A549 (cell line): ENCODE results near the gene PBX2. TPM values are rescaled to one million over a fixed set of nuclear protein-coding genes. Genes with fewer than 3 reads are reported as not detected.

ENCODE experiments used
- ATAC-seq, 2 experiments: fragments of 200-7000 bp in 1 of 2; fragments of >200 bp in 1 of 2; cut with Nextera tagmentation in 1 of 2; cut with Tn5 transposase in 1 of 2; 3 replicates each; pipeline versions ENCODE4 v1.8.0 to v1.9.1; 2018 to 2020; ENCODE audit warnings: mild to moderate bottlenecking in 1 of 2, moderate library complexity in 1 of 2
- CTCF ChIA-PET: fragments of 300-600 bp; sonication (Branson Sonifier 250); formaldehyde crosslinking; extraction: SDS; loops from one replicate; lab custom pipeline; 2021; ENCODE audit warnings: antibody characterized with exemption, inconsistent platforms; lab: Yijun Ruan, JAX
- POLR2A ChIA-PET: fragments of 350-600 bp; formaldehyde crosslinking; extraction: SDS; loops from one replicate; lab custom pipeline; 2021; ENCODE audit warnings: antibody characterized with exemption, inconsistent platforms; lab: Yijun Ruan, JAX
- DNase-seq, 2 experiments: peaks; one replicate each; pipeline versions ENCODE4 v3.0.0 to v3.0.0-alpha.2; 2011 to 2016; ENCODE audit warnings: low read depth in 1 of 2, low spot score in 1 of 2
- FAIRE-seq: peaks from 2 replicates; lab custom pipeline; 2011; peaks lifted over from hg19 to GRCh38; lab: Jason Lieb, UNC
- H3K27ac ChIP-seq, 2 experiments: fragments of >200 bp; sonication (Bioruptor Twin); formaldehyde crosslinking; 3 replicates each; pipeline ENCODE4 v1.5.1; 2016 to 2017
- H3K4me1 ChIP-seq: fragments of >200 bp; sonication (Bioruptor Twin); formaldehyde crosslinking; 3 replicates; pipeline ENCODE4 v1.6.1; 2016
- H3K4me2 ChIP-seq: fragments of >200 bp; sonication (Bioruptor Twin); formaldehyde crosslinking; 3 replicates; pipeline ENCODE4 v1.6.1; 2016
- H3K4me3 ChIP-seq: fragments of >200 bp; sonication (Bioruptor Twin); formaldehyde crosslinking; 3 replicates; pipeline ENCODE4 v1.5.1; 2016
- H3K9me3 ChIP-seq: fragments of >200 bp; sonication (Bioruptor Twin); formaldehyde crosslinking; 3 replicates; pipeline ENCODE4 v1.6.1; 2016
- CEBPB ChIP-seq, 2 experiments: fragments of >200 bp in 1 of 2; sonication (Bioruptor Twin) in 1 of 2; formaldehyde crosslinking in 1 of 2; IDR thresholded peaks; 2 replicates each; pipeline ENCODE4 v1.6.1; 2012 to 2016
- CHD4 ChIP-seq: fragments of 200-600 bp; sonication (generic); IDR thresholded peaks from 2 replicates; pipeline ENCODE4 v1.6.1; 2016; ENCODE audit warnings: antibody characterized with exemption, mild to moderate bottlenecking, borderline replicate concordance
- ESRRA ChIP-seq: fragments of 150-350 bp; IDR thresholded peaks from 2 replicates; pipeline ENCODE4 v1.6.1; 2014; ENCODE audit warnings: mild to moderate bottlenecking, low read length, borderline replicate concordance
- JUN ChIP-seq, 2 experiments: fragments of >200 bp; sonication (Bioruptor Twin); formaldehyde crosslinking; IDR thresholded peaks; 2 replicates in 1 of 2; 3 replicates in 1 of 2; pipeline ENCODE4 v1.6.1; 2016 to 2017
- JUNB ChIP-seq: fragments of >200 bp; sonication (Bioruptor Twin); formaldehyde crosslinking; IDR thresholded peaks from 2 replicates; pipeline ENCODE4 v1.6.1; 2016
- KDM1A ChIP-seq: fragments of 200-600 bp; sonication (generic); IDR thresholded peaks from 2 replicates; pipeline ENCODE4 v1.6.1; 2016; ENCODE audit warnings: low read depth, mild to moderate bottlenecking
- MAZ ChIP-seq: fragments of 150-350 bp; IDR thresholded peaks from 2 replicates; pipeline ENCODE4 v1.6.1; 2014; ENCODE audit warnings: antibody characterized with exemption, low read depth, low read length, borderline replicate concordance
- PHF8 ChIP-seq: fragments of 200-600 bp; sonication (generic); IDR thresholded peaks from 2 replicates; pipeline ENCODE4 v1.6.1; 2016; ENCODE audit warnings: low read depth, mild to moderate bottlenecking, antibody characterized with exemption, moderate library complexity, borderline replicate concordance
- POLR2A ChIP-seq: IDR thresholded peaks from 2 replicates; pipeline ENCODE4 v1.6.1; 2012; ENCODE audit warnings: mild to moderate bottlenecking, low read length
- TFCP2L1 ChIP-seq: fragments of 250-450 bp; sonication (Bioruptor Pico); IDR thresholded peaks from 2 replicates; pipeline ENCODE4 v1.5.0; 2021; ENCODE audit warnings: mild to moderate bottlenecking
- whole genome bisulfite sequencing: methylation state at CpG from one replicate; pipeline ENCODE4 v1.1.6; 2017; ENCODE audit errors: missing lambda C conversion rate; 5-methylcytosine and 5-hydroxymethylcytosine counted together
- polyA plus RNA-seq, 4 experiments: library from polyadenylated mRNA; depleted of rRNA in 3 of 4; stranded (reverse); fragments of >200 nt; fragmentation: RNase III in 1 of 4; extraction: RNeasy Plus Mini Kit Qiagen cat#74134 plus additional on column Dnase treatment in 1 of 4; gene quantifications; 2 replicates in 3 of 4; 3 replicates in 1 of 4; pipeline ENCODE4 v1.2.3, GENCODE V29; 2011 to 2017
- TF ChIP-seq, protein P1 (sequence below): fragments of >200 bp; sonication (Bioruptor Twin); formaldehyde crosslinking; IDR thresholded peaks from 3 replicates; pipeline ENCODE4 v1.6.1; 2016
- TF ChIP-seq, protein P2 (sequence below): IDR thresholded peaks from 2 replicates; pipeline ENCODE4 v1.6.1; 2012
- TF ChIP-seq, protein P3 (sequence below): IDR thresholded peaks from 2 replicates; pipeline ENCODE4 v1.6.1; 2012; ENCODE audit warnings: low read depth, borderline replicate concordance
- TF ChIP-seq, protein P4 (sequence below): fragments of 250-450 bp; sonication (Bioruptor Pico); IDR thresholded peaks from 2 replicates; pipeline ENCODE4 v1.5.0; 2020; ENCODE audit warnings: low read depth, mild to moderate bottlenecking, moderate library complexity
- TF ChIP-seq, protein P5 (sequence below): fragments of 450-650 bp; IDR thresholded peaks from 2 replicates; pipeline ENCODE4 v1.6.1; 2014; ENCODE audit warnings: antibody characterized with exemption

Gene PBX2
- polyA plus RNA-seq, 2 of the 4 experiments (the other 2 are of a cell fraction) = 27.0 to 30.8 TPM

DNA sequence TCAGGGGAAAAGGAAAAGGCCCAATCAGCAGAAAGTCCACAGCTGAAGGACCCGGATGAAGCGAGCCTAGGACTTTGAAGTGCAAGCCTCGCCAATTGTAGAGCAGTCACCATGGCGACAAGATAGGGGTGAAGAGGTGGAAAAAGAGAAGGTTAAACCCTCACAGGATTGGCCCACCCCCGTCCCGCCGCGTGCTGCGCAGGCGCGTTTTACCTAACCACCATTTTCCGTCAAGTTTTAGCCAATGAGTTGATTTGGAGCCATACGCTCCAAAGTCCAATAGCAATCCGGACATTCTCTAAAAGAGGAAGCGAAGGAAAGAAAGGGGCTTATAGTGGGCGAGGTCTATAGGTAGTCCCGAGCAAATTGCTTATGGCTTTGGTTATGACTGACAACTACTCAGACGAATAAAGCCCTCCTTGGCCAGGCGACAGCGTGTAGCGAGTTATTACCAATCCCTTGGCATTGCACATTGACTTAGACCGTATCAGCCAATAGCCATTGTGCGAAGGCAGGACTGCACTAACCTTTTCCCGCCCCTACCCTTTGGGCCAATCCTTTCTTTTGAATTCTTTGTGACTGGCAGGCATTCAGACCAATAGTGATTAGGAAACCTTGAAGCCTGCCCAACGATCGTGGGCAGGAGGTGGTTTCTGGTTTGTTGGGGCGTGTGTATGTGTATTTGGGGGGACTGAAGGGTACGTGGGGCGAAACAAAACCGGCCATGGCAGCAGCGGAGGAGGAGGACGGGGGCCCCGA is 12.0 kb downstream of the PBX2 start, which contains the start of gene RNF5 (continued):
- TF ChIP-seq CHD4 = no peak

DNA sequence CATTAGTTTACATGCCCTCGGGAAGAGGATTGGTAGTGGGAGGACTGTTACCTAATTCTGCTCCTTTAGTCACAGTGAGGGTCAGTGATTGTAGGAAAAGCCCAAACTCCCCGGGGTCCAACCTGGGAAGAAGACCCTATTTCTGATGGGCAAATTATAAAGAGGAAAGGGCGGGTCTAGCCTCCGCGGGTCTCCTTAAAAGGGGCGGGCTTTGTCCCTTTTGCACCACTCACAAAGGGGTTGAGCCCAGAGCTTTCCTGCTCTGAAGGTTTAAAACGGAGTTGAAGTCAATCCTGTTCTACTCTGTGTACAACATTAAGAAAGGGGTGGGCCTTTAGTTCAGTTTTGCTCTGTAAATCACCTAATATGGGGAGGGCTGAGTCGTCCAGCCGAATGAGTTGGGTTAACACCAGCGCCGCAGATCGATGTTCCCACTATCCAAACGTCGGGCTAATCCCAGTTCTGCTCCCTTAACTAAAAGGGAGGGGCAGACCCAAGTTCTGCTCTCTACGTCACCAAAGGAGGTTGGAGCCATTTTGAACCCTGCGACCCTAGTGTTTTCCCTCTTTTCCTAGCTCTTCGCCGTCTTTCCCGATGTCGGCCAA is 12.7 kb downstream of the PBX2 start:
- ChIA-PET POLR2A (interaction anchor here (1.0 to 2.5 kb wide), 6 partner anchors 11 to 63 kb away, joined by 3 to 24 read pairs (median 5); partner anchors contain the start of genes FKBPL and PBX2), CTCF (interaction anchor here (0.6 to 1.4 kb wide), 4 partner anchors 14 to 60 kb away, joined by 3 to 4 read pairs (median 4); no protein-coding TSS in a partner anchor)
- no peaks in the 10 kb centered on the region for H3K9me3 ChIP-seq
- no peak for FAIRE-seq
- peak; percentile 39 to 49 for ATAC-seq
- peak overlapping the region; percentile 97 to 99 for H3K27ac ChIP-seq
- H3K4me1 ChIP-seq = peaks cover 20% of the 10 kb centered on the region
- no peak for TF ChIP-seq MAZ
- TF ChIP-seq, protein P1, sequence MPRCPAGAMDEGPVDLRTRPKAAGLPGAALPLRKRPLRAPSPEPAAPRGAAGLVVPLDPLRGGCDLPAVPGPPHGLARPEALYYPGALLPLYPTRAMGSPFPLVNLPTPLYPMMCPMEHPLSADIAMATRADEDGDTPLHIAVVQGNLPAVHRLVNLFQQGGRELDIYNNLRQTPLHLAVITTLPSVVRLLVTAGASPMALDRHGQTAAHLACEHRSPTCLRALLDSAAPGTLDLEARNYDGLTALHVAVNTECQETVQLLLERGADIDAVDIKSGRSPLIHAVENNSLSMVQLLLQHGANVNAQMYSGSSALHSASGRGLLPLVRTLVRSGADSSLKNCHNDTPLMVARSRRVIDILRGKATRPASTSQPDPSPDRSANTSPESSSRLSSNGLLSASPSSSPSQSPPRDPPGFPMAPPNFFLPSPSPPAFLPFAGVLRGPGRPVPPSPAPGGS = 0 out of 3 replicates have a peak, but pooled peaks have one; percentile 33
- TF ChIP-seq PHF8 = peak; percentile 29; the same call in 1 of the 2 replicates
- TF ChIP-seq TFCP2L1 (CRISPR knock-in tag) = no peak
- peak; percentile 47 for TF ChIP-seq POLR2A
- TF ChIP-seq ESRRA = 0 out of 2 replicates have a peak, but pooled peaks have one; percentile 15
- TF ChIP-seq JUN (IDR thresholded peaks at IDR 0.05) = peak in 1 of 2 experiments; percentile 36; a peak in 2 of 5 replicates
- TF ChIP-seq, protein P2, sequence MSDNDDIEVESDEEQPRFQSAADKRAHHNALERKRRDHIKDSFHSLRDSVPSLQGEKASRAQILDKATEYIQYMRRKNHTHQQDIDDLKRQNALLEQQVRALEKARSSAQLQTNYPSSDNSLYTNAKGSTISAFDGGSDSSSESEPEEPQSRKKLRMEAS = peak; percentile 49
- TF ChIP-seq, protein P3, sequence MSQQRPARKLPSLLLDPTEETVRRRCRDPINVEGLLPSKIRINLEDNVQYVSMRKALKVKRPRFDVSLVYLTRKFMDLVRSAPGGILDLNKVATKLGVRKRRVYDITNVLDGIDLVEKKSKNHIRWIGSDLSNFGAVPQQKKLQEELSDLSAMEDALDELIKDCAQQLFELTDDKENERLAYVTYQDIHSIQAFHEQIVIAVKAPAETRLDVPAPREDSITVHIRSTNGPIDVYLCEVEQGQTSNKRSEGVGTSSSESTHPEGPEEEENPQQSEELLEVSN = 0 out of 2 replicates have a peak, but pooled peaks have one; percentile 70
- TF ChIP-seq KDM1A = no peak
- DNase-seq = no peak
- H3K4me3 ChIP-seq = peak overlapping the region; percentile 100
- H3K4me2 ChIP-seq = peak overlapping the region; percentile 93
- 1% methylated on average over 20 of the region's 20 CpGs for WGBS

DNA sequence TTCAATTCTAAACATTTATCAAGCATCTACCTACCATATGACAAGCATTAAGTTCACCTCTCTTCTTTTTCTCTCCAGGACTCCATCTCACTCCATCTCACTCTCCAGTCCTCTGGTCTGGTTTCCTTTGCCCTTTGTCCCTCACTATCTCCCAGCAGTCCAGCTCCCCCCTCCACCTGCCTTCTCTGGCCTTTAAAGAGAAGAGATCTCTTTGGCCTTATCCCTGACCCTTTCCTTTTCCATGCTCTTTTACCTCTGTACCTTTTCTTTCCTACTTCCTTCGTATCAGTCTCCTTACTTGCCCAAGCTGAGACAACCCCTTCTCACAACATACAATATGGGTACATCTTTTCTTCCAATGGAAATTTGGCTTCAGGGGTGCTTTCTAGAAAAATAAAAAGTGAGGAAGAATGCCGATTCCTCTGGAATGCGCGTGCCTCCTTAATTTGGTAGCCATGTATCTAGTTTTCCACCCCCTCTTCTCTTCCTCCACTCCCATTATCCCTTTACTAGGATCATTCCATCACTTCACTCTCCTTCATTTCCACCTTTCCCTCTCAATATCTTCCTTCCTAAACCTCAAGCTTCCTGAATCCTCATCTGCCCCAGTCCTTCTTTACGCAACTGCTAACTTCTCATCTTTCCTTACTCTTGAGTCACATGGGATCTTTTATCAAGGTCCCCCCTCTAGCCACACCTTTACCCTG is 13.4 kb downstream of the PBX2 start:
- Histone ChIP-seq H3K4me1 (peaks cover 20% of the 10 kb centered on the region), H3K27ac (peak overlapping the region; percentile 97 to 99), H3K4me2 (peak overlapping the region; percentile 93), H3K4me3 (peak overlapping the region; percentile 100), H3K9me3 (no peaks in the 10 kb centered on the region)
- no peak for FAIRE-seq
- CTCF ChIA-PET = interaction anchor here (0.9 to 1.4 kb wide), 4 partner anchors 19 to 59 kb away, joined by 3 to 4 read pairs (median 4); no protein-coding TSS in a partner anchor
- TF ChIP-seq, protein P4, sequence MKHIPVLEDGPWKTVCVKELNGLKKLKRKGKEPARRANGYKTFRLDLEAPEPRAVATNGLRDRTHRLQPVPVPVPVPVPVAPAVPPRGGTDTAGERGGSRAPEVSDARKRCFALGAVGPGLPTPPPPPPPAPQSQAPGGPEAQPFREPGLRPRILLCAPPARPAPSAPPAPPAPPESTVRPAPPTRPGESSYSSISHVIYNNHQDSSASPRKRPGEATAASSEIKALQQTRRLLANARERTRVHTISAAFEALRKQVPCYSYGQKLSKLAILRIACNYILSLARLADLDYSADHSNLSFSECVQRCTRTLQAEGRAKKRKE (CRISPR knock-in tag) = no peak
- no peak for TF ChIP-seq JUNB
- TF ChIP-seq CEBPB (IDR thresholded peaks at IDR 0.05) = 0 out of 4 replicates have a peak, but pooled peaks of 1 of the 2 experiments have one; percentile 12
- TF ChIP-seq, protein P5, sequence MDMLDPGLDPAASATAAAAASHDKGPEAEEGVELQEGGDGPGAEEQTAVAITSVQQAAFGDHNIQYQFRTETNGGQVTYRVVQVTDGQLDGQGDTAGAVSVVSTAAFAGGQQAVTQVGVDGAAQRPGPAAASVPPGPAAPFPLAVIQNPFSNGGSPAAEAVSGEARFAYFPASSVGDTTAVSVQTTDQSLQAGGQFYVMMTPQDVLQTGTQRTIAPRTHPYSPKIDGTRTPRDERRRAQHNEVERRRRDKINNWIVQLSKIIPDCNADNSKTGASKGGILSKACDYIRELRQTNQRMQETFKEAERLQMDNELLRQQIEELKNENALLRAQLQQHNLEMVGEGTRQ = 0 out of 2 replicates have a peak, but pooled peaks have one; percentile 15
- peak; percentile 0 to 14; a peak in 4 of 6 replicates for ATAC-seq
- POLR2A ChIA-PET = interaction anchor here (0.5 to 2.5 kb wide), 7 partner anchors 11 to 269 kb away, joined by 3 to 24 read pairs (median 6); partner anchors contain the start of genes FKBPL and PBX2
- peak in 1 of 2 experiments; percentile 51 for DNase-seq
- 38% methylated on average over 5 of the region's 5 CpGs for WGBS
